Activated naive CD4-positive, alpha-beta T cell treated with anti-CD3 and anti-CD28 coated beads for 36 hours (primary cell): Measurements from ENCODE around the gene ADAM8. TPM values are rescaled to one million over a fixed set of nuclear protein-coding genes. Genes with fewer than 3 reads are reported as not detected.
A peak's percentile ranks its signal among the peaks of the same experiment; 100 is the strongest.

Experiments used
- CTCF ChIA-PET: fragments of 350-600 bp; sonication (Branson Sonifier 250); formaldehyde crosslinking; loops from one replicate; lab custom pipeline; 2021; ENCODE audit warnings: antibody characterized with exemption; lab: Charles Lee
- DNase-seq: peaks from one replicate; pipeline ENCODE4 v3.0.0-alpha.2; 2020
- H3K27ac Mint-ChIP-seq: one replicate; pipeline ENCODE4 v1.8.0; 2021; ENCODE audit warnings: mild to moderate bottlenecking, mixed read lengths
- H3K27me3 Mint-ChIP-seq: one replicate; pipeline ENCODE4 v1.8.0; 2021; ENCODE audit warnings: low read depth, mixed read lengths
- H3K36me3 Mint-ChIP-seq: one replicate; pipeline ENCODE4 v1.8.0; 2021; ENCODE audit warnings: low read depth, mixed read lengths
- H3K4me1 Mint-ChIP-seq: one replicate; pipeline ENCODE4 v1.8.0; 2021; ENCODE audit warnings: low read depth, mixed read lengths
- H3K4me3 Mint-ChIP-seq: one replicate; pipeline ENCODE4 v1.8.0; 2021; ENCODE audit warnings: mild to moderate bottlenecking, moderate library complexity, mixed read lengths
- H3K9me3 Mint-ChIP-seq: one replicate; pipeline ENCODE4 v1.8.0; 2021; ENCODE audit warnings: mixed read lengths
- intact Hi-C: fragments of 100-400 bp; cut with micrococcal nuclease; formaldehyde crosslinking; loops from one replicate; pipeline ENCODE4 v1.15.1; 2023
- total RNA-seq, 2 experiments: library from RNA; stranded (reverse); gene quantifications; one replicate each; pipeline ENCODE4 v1.2.3, GENCODE V29; 2021

The ADAM8 gene
- total RNA-seq, 2 experiments from 2014 or later: 112 to 120 TPM

GRCh38 chr10:133249975-133250754 is 26.5 kb downstream of the ADAM8 start:
- Mint-ChIP-seq H3K4me3 (no peak overlapping the region), H3K36me3 (no peaks in the 10 kb centered on the region), H3K4me1 (no peaks in the 10 kb centered on the region), H3K27me3 (no peaks in the 10 kb centered on the region), H3K9me3 (no peaks in the 10 kb centered on the region), H3K27ac (no peak overlapping the region)
- CTCF ChIA-PET: no interaction called here
- DNase-seq: no peak
- intact Hi-C loops: no loop called here

- no peak overlapping the region for H3K27ac Mint-ChIP-seq
- H3K4me3 Mint-ChIP-seq: no peak overlapping the region
- H3K9me3 Mint-ChIP-seq: no peaks in the 10 kb centered on the region
- H3K36me3 Mint-ChIP-seq: no peaks in the 10 kb centered on the region
- intact Hi-C loops: no loop called here
- no peaks in the 10 kb centered on the region for H3K4me1 Mint-ChIP-seq
- CTCF ChIA-PET: no interaction called here
- DNase-seq: no peak
- H3K27me3 Mint-ChIP-seq: no peaks in the 10 kb centered on the region
These were observed 27.4 kb downstream of the ADAM8 start for GRCh38 chr10:133249094-133249780.

GRCh38 chr10:133248334-133248715 is 28.3 kb downstream of the ADAM8 start:
- Mint-ChIP-seq H3K4me3 (no peak overlapping the region), H3K4me1 (no peaks in the 10 kb centered on the region), H3K27ac (no peak overlapping the region), H3K27me3 (no peaks in the 10 kb centered on the region), H3K9me3 (no peaks in the 10 kb centered on the region), H3K36me3 (no peaks in the 10 kb centered on the region)
- no peak for DNase-seq
- CTCF ChIA-PET: interaction anchor here (1.5 kb wide), 1 partner anchor 9 kb away, joined by 3 read pairs; no protein-coding TSS in a partner anchor
- intact Hi-C loops: no loop called here

GRCh38 chr10:133247681-133248333 is 28.9 kb downstream of the ADAM8 start:
- no peaks in the 10 kb centered on the region for H3K36me3 Mint-ChIP-seq
- no peak overlapping the region for H3K4me3 Mint-ChIP-seq
- intact Hi-C loops: no loop called here
- no peak for DNase-seq
- H3K27me3 Mint-ChIP-seq: peaks cover 3% of the 10 kb centered on the region
- CTCF ChIA-PET: interaction anchor here (1.5 kb wide), 1 partner anchor 10 kb away, joined by 3 read pairs; no protein-coding TSS in a partner anchor
- no peak overlapping the region for H3K27ac Mint-ChIP-seq
- H3K4me1 Mint-ChIP-seq: no peaks in the 10 kb centered on the region
- H3K9me3 Mint-ChIP-seq: no peaks in the 10 kb centered on the region

GRCh38 chr10:133246236-133246626 is 30.4 kb downstream of the ADAM8 start:
- Mint-ChIP-seq H3K27ac (no peak overlapping the region), H3K36me3 (no peaks in the 10 kb centered on the region), H3K4me3 (no peak overlapping the region), H3K9me3 (no peaks in the 10 kb centered on the region), H3K4me1 (peaks cover 7% of the 10 kb centered on the region), H3K27me3 (peaks cover 16% of the 10 kb centered on the region)
- CTCF ChIA-PET: no interaction called here
- intact Hi-C loops: no loop called here
- no peak for DNase-seq

GRCh38 chr10:133245439-133246235 is 31.0 kb downstream of the ADAM8 start:
- Mint-ChIP-seq H3K36me3 (no peaks in the 10 kb centered on the region), H3K27ac (no peak overlapping the region), H3K27me3 (peaks cover 20% of the 10 kb centered on the region), H3K4me3 (no peak overlapping the region), H3K9me3 (no peaks in the 10 kb centered on the region), H3K4me1 (peaks cover 13% of the 10 kb centered on the region)
- no peak for DNase-seq
- intact Hi-C loops: no loop called here
- CTCF ChIA-PET: interaction anchor here (0.8 to 1.0 kb wide), 2 partner anchors 62 to 84 kb away, joined by 3 to 4 read pairs; no protein-coding TSS in a partner anchor

- intact Hi-C loops: no loop called here
- H3K4me1 Mint-ChIP-seq: peaks cover 13% of the 10 kb centered on the region
- H3K36me3 Mint-ChIP-seq: no peaks in the 10 kb centered on the region
- H3K9me3 Mint-ChIP-seq: no peaks in the 10 kb centered on the region
- no peak for DNase-seq
- CTCF ChIA-PET: no interaction called here
- H3K27me3 Mint-ChIP-seq: peaks cover 30% of the 10 kb centered on the region
- no peak overlapping the region for H3K4me3 Mint-ChIP-seq
- H3K27ac Mint-ChIP-seq: no peak overlapping the region
These were observed 33.1 kb downstream of the ADAM8 start for GRCh38 chr10:133243593-133243992.

- intact Hi-C loops: no loop called here
- H3K27me3 Mint-ChIP-seq: peaks cover 34% of the 10 kb centered on the region
- H3K4me3 Mint-ChIP-seq: no peak overlapping the region
- H3K27ac Mint-ChIP-seq: no peak overlapping the region
- DNase-seq: no peak
- H3K9me3 Mint-ChIP-seq: no peaks in the 10 kb centered on the region
- H3K36me3 Mint-ChIP-seq: no peaks in the 10 kb centered on the region
- peaks cover 13% of the 10 kb centered on the region for H3K4me1 Mint-ChIP-seq
- CTCF ChIA-PET: no interaction called here
These were observed 33.9 kb downstream of the ADAM8 start for GRCh38 chr10:133242611-133243356.

- CTCF ChIA-PET: interaction anchor here (1.2 kb wide), 1 partner anchor 17 kb away, joined by 3 read pairs; no protein-coding TSS in a partner anchor
- peak overlapping the region; percentile 39 for H3K4me3 Mint-ChIP-seq
- H3K36me3 Mint-ChIP-seq: no peaks in the 10 kb centered on the region
- peaks cover 16% of the 10 kb centered on the region for H3K4me1 Mint-ChIP-seq
- no peak overlapping the region for H3K27ac Mint-ChIP-seq
- H3K9me3 Mint-ChIP-seq: no peaks in the 10 kb centered on the region
- DNase-seq: no peak
- H3K27me3 Mint-ChIP-seq: peaks cover 38% of the 10 kb centered on the region
- intact Hi-C loops: no loop called here
These were observed 35.0 kb downstream of the ADAM8 start for GRCh38 chr10:133241501-133242205.

GRCh38 chr10:133239990-133240389 is 36.7 kb downstream of the ADAM8 start:
- Mint-ChIP-seq H3K4me3 (no peak overlapping the region), H3K9me3 (no peaks in the 10 kb centered on the region), H3K36me3 (no peaks in the 10 kb centered on the region), H3K27ac (no peak overlapping the region), H3K27me3 (peaks cover 43% of the 10 kb centered on the region), H3K4me1 (peaks cover 21% of the 10 kb centered on the region)
- no peak for DNase-seq
- intact Hi-C loops: no loop called here
- CTCF ChIA-PET: interaction anchor here (1.2 kb wide), 1 partner anchor 19 kb away, joined by 3 read pairs; no protein-coding TSS in a partner anchor

GRCh38 chr10:133238466-133238804 is 38.2 kb downstream of the ADAM8 start:
- no peak overlapping the region for H3K4me3 Mint-ChIP-seq
- DNase-seq: no peak
- CTCF ChIA-PET: interaction anchor here (1.1 to 1.4 kb wide), 2 partner anchors 13 to 37 kb away, joined by 3 read pairs; no protein-coding TSS in a partner anchor
- H3K36me3 Mint-ChIP-seq: no peaks in the 10 kb centered on the region
- H3K27me3 Mint-ChIP-seq: peaks cover 56% of the 10 kb centered on the region
- H3K4me1 Mint-ChIP-seq: peaks cover 23% of the 10 kb centered on the region
- H3K9me3 Mint-ChIP-seq: no peaks in the 10 kb centered on the region
- no peak overlapping the region for H3K27ac Mint-ChIP-seq
- intact Hi-C loops: no loop called here
